ENCODE data around the gene SOHLH1. TPM values are rescaled to one million over a fixed set of nuclear protein-coding genes. Genes with fewer than 3 reads are reported as not detected.

Gene SOHLH1
- total and polyA plus RNA-seq, 10 of the 15 experiments (the other 5 are each of a cell fraction or from before 2014, with no cell fraction given), result not detected

- TF ChIP-seq SKIL (IDR thresholded peaks at IDR 0.05; ENCODE audit: low read depth, poor library complexity, severe bottlenecking) (no peak), SREBF2 (IDR thresholded peaks at IDR 0.05; ENCODE audit: low read length) (no peak), ZNF592 (IDR thresholded peaks at IDR 0.05) (no peak), GABPA (IDR thresholded peaks at IDR 0.05; ENCODE audit: low read depth) (no peak), NR2C1 (IDR thresholded peaks at IDR 0.05) (no peak), ELK1 (IDR thresholded peaks at IDR 0.05; ENCODE audit: low read depth, low read length) (no peak), NRF1 (conservative IDR thresholded peaks at IDR 0.05; ENCODE audit: low read depth, low read length) (no peak), CUX1 (IDR thresholded peaks at IDR 0.05; ENCODE audit: insufficient replicate concordance, low read depth, low read length) (no peak), IRF3 (IDR thresholded peaks at IDR 0.05) (no peak), SRF (IDR thresholded peaks at IDR 0.05; ENCODE audit: low read depth in 2 of 2, low read length in 2 of 2) (no peak)
These were observed 33.5 kb downstream of the SOHLH1 start (continued) for GRCh38 chr9:135665795-135666189.

Measured in GM12878 (cell line).